Measurements from ENCODE around the gene RGS19. TPM values are rescaled to one million over a fixed set of nuclear protein-coding genes. Genes with fewer than 3 reads are reported as not detected.
A peak's percentile ranks its signal among the peaks of the same experiment; 100 is the strongest.

The RGS19 gene
- polyA plus RNA-seq, 3 donors from 2014 or later: 124 to 171 (median 132) TPM

DNA sequence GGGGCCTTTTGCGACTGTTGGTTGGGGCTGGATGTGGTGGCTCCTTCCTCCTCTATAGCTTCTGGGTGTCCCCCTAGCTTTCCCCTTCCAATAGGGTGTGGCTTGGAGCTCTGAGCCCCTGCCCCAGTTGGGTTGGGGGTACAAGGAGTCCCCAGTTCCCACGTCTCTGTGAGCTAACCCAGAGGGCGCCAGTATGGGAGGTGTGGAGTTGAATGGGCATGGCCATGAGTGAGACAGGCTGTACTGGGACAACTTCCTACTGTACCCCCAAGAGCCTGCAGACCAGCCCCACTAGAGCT, 42.2 kb downstream of the RGS19 start:
- H3K4me1 Mint-ChIP-seq: peaks cover 0 to 12% of the 10 kb centered on the region in 2 donors

DNA sequence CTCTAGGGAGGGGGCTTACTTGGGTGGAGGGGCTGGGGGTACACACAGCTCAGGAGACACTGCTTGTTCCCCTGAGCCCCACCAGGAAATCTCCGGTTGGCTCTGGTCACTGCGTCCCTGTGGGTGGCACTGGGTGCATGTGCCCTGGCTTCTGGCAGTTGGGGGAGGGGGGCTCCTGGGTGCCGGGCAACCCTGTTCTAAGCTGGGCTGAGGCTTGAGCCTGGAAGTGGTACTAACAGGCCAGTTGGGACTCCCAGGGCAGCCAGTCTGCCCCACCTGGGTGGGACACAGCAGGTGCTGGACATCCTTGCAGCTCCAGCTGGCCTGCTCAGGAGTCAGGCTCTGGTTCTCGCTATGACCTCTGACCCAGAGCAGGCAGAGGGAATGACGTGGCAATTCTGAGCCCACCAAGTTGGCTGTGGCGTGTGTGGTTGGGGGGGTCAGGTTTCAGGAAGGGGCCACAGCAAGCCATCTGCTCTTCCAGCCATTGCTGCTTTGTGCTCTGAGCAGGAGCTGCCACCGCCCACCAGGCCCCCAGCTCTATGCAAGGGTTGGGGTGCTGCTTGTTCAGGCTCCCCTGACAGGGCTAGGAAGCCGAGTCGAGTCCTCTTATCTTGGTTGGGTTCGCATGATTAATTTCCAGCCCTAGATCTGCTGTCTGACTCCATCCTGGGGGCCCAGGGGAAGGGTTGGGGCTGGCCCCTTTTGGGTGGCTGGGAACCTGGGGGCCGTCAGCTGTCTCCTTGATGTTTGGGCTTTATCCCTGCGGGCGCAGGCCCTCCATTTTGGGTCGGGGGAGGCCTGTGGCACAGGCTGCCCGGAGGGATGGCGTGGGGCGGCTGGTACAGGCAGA, 42.7 kb downstream of the RGS19 start:
- peaks cover 0 to 8% of the 10 kb centered on the region in 2 donors for H3K4me1 Mint-ChIP-seq
- H3K27me3 Mint-ChIP-seq (ENCODE audit: low read depth in 3 of 3): peaks cover 3 to 7% (median 5%) of the 10 kb centered on the region in 3 donors
- H3K9me3 Mint-ChIP-seq: no peaks in the 10 kb centered on the region
- H3K27ac Mint-ChIP-seq: no peak overlapping the region
- peaks cover 0 to 3% (median 0%) of the 10 kb centered on the region in 3 donors for H3K36me3 Mint-ChIP-seq
- H3K4me3 Mint-ChIP-seq: no peak overlapping the region
- DNase-seq: no peak

More for the DNA sequence above, 42.2 kb downstream of the RGS19 start:
- no peak overlapping the region for H3K27ac Mint-ChIP-seq
- H3K4me3 Mint-ChIP-seq: no peak overlapping the region
- DNase-seq: no peak
- peaks cover 0 to 3% (median 0%) of the 10 kb centered on the region in 3 donors for H3K36me3 Mint-ChIP-seq
- H3K27me3 Mint-ChIP-seq (ENCODE audit: low read depth in 3 of 3): peaks cover 3 to 7% (median 6%) of the 10 kb centered on the region in 3 donors
- H3K9me3 Mint-ChIP-seq: no peaks in the 10 kb centered on the region

DNA sequence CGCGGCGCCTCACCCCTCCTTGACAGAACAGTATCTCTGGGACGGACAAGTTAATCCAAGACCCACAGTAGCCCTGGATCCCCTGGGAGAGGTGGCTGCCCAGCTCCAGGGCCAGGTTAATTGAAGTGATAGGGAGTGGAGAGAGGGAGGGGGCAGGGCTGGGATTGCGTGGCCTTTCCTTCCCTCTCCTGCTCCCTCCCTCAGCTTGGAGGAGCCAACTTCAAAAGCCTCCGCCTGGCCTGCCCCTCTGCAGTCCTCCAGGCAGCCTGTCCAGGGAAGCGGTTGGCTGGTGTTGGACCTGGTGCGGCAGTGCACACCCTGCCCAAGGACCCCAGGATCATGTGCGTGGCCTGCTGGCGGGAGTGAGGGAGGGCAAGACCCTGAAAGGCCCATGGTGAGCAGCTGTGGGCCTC, 43.4 kb downstream of the RGS19 start, which contains the start of gene C20orf204:
Gene C20orf204 (plus strand): TSS at position 250 of the 413 bp plus-strand sequence. CDS start 142 bp downstream, at position 392.
- peaks cover 0 to 5% of the 10 kb centered on the region in 2 donors for H3K4me1 Mint-ChIP-seq
- H3K27ac Mint-ChIP-seq: no peak within 1 kb of the TSS
- H3K36me3 Mint-ChIP-seq: peaks cover 0 to 3% (median 0%) of the 10 kb centered on the region in 3 donors
- H3K4me3 Mint-ChIP-seq: peak within 1 kb of the TSS in 2 of 5 donors; percentile 33 to 61
- DNase-seq: no peak
- no peaks in the 10 kb centered on the region for H3K9me3 Mint-ChIP-seq
- H3K27me3 Mint-ChIP-seq (ENCODE audit: low read depth in 3 of 3): peaks cover 3 to 5% (median 5%) of the 10 kb centered on the region in 3 donors

DNA sequence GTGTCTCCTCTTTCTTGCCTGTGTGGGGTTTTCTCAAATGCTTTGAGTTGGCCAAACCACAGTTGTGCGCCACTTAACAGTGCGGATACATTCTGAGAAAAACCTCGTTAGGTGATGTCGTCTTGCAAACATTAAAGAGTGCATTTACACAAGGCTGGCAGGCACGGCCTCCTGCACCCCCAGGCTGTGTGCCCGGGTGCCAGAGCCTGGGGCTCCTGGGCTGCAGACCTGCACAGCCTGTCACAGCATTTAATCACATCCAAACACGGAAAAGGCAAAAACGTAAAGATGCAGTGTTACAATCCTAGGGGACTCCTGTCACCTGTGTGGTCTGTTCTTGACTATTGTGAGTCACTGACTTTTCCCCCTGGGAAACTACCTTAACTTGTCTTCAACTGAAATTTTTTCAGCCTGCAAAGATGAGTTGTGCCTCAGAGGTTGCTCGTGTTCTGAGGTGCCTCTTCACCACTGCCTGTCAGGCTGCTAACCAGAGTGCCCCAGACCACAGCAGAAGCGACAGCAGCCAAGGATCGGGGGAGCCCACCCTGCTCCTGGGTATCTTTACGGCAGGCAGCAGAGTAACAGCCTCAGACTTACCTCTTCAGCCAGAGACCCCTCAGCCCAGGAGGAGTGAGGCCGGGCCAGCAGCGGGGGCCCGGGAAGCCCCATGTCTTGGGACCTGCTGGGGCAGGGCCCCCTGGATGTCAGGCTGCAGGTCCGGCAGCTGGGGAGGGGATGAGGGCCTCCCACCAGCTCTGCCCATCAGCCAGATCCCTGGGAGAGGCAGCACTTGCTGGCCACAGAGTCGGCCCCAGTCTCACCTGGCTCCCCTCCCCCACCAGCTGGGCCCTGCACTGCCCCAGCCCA, 44.0 kb downstream of the RGS19 start:
- H3K4me3 Mint-ChIP-seq: peak overlapping the region in 2 of 5 donors; percentile 33 to 61
- peaks cover 0 to 4% of the 10 kb centered on the region in 2 donors for H3K4me1 Mint-ChIP-seq
- no peak for DNase-seq
- peaks cover 0 to 7% (median 0%) of the 10 kb centered on the region in 3 donors for H3K36me3 Mint-ChIP-seq
- H3K27me3 Mint-ChIP-seq (ENCODE audit: low read depth in 3 of 3): peaks cover 3 to 5% (median 5%) of the 10 kb centered on the region in 3 donors
- H3K27ac Mint-ChIP-seq: no peak overlapping the region
- no peaks in the 10 kb centered on the region for H3K9me3 Mint-ChIP-seq

DNA sequence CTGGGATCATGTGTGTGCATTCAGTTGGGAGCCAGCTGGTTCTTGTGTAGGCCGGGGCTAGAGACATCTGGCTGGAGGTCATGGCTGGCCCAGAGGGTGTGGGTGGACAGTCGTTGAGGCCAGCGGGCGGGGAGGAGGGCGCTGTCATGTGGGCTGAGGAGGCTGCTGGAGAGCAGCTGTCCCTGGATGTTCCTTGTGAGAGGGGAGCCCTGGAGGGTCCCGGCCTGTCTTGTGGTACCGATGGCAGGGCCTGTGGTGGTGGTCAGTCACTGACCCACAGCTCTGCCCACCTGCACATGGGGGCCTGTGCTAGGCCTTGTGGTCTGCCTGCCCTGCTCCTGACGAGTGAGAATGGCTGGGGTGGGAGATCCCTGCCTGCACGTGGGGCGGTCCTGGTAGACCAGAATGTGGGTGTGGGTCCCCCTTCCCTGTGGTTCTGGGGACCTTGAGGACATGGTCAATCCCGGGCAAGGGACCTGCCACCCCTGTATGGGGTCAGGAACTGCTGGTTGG, 45.3 kb downstream of the RGS19 start:
- DNase-seq: no peak
- Mint-ChIP-seq H3K4me3 (no peak overlapping the region), H3K27ac (peak overlapping the region in 1 of 6 donors; percentile 48), H3K36me3 (peaks cover 0 to 7% (median 0%) of the 10 kb centered on the region in 3 donors), H3K4me1 (peaks cover 0 to 4% of the 10 kb centered on the region in 2 donors), H3K27me3 (ENCODE audit: low read depth in 3 of 3) (peaks cover 1 to 5% (median 2%) of the 10 kb centered on the region in 3 donors), H3K9me3 (no peaks in the 10 kb centered on the region)

DNA sequence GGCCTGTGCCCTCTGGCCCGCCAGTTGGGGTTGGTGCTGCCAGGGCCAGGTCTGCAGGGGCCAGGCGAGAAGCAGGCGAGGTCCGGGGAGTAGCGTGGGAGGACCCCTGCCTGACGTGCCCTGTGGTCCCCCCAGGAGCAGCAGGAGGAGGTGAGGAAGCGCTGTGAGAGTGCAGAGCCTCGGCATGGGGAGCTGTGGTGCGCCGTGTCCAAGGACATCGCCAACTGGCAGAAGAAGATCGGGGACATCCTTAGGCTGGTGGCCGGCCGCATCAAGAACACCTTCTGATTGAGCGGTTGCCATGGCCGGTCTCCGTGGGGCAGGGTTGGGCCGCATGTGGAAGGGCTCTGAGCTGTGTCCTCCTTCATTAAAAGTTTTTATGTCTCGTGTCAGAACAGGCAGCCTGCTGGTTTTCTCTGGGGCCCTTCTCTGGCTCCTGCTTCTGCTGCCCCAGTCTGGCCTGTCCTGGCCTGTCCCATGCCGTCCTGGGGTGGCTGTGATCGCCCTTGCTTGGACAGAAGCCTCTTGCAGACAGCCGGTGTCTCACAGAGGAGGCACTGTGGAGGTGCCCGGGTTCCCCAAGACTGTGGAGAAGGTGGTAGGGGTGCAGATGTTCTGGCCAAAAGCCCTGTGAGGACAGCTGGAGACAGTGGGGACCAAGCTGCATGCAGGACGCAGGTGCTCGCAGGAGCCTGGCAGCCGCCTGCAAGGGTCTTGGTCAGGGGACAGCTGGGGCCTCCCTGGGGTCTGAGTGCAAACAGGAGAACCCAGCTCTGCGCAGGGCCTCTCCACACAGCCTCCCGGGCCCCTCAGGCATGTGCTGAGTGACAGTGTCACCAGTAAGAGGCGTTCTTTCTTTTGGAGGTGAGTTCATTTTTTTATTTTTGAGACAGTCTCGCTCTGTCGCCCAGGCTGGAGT, 46.4 kb downstream of the RGS19 start:
- Mint-ChIP-seq H3K9me3 (no peaks in the 10 kb centered on the region), H3K36me3 (peaks cover 0 to 11% (median under 1%) of the 10 kb centered on the region in 3 donors), H3K4me1 (peaks cover 0 to 4% of the 10 kb centered on the region in 2 donors), H3K27me3 (ENCODE audit: low read depth in 3 of 3) (peaks cover 1 to 5% (median 2%) of the 10 kb centered on the region in 3 donors), H3K27ac (no peak overlapping the region), H3K4me3 (no peak overlapping the region)
- DNase-seq: no peak

DNA sequence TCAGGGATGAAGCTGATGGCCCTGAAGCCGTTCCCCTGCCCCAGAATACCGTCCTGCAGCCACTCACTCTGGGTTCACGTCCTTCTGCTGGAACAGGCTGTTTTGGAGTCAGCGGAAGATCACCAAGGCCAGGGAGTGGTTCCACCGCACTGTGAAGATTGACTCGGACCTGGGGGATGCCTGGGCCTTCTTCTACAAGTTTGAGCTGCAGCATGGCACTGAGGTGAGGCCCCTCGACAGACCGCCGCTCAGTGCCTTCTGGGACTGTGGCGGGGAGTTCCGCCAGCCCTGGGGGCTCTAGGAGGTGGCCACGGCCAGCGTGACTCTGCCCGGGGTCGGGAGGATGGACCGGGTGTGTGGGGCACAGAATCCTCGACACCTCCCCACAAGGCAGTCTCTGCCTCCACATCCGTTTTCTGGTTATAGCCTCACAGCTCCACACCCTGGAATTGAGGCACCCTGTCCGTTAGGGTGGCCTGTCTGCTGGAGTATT, 47.5 kb downstream of the RGS19 start:
- DNase-seq: no peak
- Mint-ChIP-seq H3K27ac (no peak overlapping the region), H3K9me3 (no peaks in the 10 kb centered on the region)

DNA sequence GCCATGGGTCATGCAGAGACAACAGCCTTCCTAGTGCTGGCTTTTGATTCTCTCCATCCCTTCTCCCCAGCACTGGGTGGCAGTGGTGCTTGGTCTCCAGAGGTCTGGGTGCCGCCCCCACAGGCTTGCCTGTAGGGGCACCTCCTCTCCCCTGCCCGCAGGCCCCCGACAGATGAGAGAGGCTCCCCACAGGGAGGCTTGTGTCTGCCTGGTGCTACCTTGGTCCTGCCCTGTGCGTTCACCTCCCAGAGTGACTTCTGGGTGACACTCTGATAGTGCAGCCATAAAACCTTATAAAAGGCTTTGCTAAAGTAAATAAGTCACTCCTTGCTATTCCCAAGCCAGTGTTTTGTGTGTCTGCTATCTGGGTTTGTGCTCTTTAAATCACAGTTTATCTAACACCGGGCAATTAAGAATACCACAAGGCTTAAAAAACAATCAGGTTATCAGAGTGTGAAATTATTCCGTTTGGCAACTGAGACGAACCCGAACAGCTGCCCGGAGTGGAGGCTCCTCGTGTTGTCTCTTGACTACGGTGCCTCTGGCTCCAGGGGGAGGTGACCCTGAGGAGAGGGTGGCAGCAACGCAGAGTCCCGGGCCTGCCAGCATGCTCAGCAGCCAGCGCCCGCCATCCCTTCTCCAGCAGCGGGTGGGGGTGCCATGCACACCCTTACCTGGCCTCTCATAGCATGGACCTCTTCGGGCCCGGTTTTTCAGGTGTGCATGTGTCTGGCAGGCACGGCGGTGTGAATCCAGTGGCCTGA, 48.8 kb downstream of the RGS19 start:
- Mint-ChIP-seq H3K9me3 (no peaks in the 10 kb centered on the region), H3K4me1 (no peaks in the 10 kb centered on the region), H3K4me3 (no peak overlapping the region), H3K27me3 (ENCODE audit: low read depth in 3 of 3) (peaks cover 0 to 3% (median 2%) of the 10 kb centered on the region in 3 donors), H3K36me3 (peaks cover 0 to 18% (median 5%) of the 10 kb centered on the region in 3 donors), H3K27ac (no peak overlapping the region)
- DNase-seq: no peak

More for the DNA sequence above, 47.5 kb downstream of the RGS19 start:
- Mint-ChIP-seq H3K36me3 (peaks cover 0 to 16% (median 5%) of the 10 kb centered on the region in 3 donors), H3K4me3 (no peak overlapping the region), H3K27me3 (ENCODE audit: low read depth in 3 of 3) (peaks cover 0 to 2% (median 1%) of the 10 kb centered on the region in 3 donors), H3K4me1 (no peaks in the 10 kb centered on the region)

DNA sequence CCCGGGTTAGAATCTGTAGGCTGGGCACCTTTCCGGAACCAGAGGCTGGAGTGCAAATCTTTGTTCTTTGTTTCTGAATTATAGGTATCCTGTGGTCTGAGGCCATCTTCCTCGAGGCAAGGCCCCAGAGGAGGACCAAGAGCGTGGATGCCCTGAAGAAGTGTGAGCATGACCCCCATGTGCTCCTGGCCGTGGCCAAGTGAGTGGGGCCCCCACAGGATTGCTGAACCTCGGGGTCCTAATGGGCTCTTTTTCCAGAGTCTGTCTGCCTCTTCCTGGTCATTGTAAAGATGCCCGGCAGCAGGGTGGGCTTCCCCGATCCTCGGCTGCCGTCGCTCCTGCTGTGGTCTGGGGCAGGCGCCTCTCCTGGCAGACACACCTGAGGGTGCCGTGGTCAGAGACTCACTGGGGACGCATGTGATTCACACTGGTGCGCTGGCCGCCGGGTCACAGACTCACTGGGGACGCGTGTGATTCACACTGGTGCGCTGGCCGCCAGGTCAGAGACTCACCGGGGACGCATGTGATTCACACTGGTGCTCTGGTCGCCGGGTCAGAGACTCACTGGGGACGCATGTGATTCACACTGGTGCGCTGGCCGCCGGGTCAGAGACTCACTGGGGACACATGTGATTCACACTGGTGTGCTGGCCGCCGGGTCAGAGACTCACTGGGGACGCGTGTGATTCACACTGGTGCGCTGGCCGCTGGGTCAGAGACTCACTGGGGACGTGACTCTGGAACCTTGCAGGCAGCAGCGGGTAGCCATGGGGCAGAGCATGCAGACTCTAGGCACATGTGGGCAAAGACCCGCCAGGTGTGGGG, 49.8 kb downstream of the RGS19 start:
- Mint-ChIP-seq H3K4me1 (no peaks in the 10 kb centered on the region), H3K4me3 (no peak overlapping the region), H3K27ac (no peak overlapping the region), H3K27me3 (ENCODE audit: low read depth in 3 of 3) (peaks cover 0 to 2% (median 0%) of the 10 kb centered on the region in 3 donors), H3K36me3 (peaks cover 0 to 18% (median 5%) of the 10 kb centered on the region in 3 donors), H3K9me3 (no peaks in the 10 kb centered on the region)
- DNase-seq: no peak

DNA sequence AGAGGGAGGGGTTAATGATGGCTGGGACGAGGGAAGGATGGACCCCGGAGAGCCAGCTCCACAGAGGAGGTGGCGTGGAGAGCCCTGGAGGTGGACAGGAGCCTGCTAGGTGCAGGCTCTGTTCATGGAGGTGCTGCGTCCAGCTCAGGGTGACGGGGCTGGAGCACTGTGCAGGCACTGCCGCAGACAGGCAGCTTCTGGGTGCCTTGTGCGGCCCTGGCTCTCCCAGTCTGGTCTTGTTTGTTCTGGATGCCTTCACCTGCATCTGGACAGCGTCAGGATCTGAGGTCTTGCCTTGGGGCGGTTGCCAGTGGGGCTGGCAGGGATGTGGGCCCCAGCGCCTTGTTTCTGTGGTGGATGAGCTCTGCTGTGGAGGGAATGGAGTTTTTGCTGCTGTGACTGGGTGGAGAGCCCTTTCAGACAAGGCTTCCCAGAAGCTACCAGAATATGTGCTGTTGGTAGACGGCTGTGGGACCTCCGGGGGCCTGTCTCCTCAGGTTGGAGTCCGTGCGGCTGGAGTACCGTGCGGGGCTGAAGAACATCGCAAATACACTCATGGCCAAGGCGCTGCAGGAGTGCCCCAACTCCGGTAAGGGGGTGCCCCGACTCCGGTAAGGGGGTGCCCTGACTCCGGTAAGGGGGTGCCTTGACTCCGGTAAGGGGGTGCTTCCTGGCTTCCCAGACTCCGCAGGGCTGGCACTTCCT, 51.2 kb downstream of the RGS19 start:
- no peak for DNase-seq
- no peak overlapping the region for H3K4me3 Mint-ChIP-seq
- no peaks in the 10 kb centered on the region for H3K9me3 Mint-ChIP-seq
- H3K36me3 Mint-ChIP-seq: peaks cover 0 to 29% (median 10%) of the 10 kb centered on the region in 3 donors
- H3K27ac Mint-ChIP-seq: no peak overlapping the region
- H3K27me3 Mint-ChIP-seq (ENCODE audit: low read depth in 3 of 3): peaks cover 0 to 2% (median 1%) of the 10 kb centered on the region in 3 donors
- no peaks in the 10 kb centered on the region for H3K4me1 Mint-ChIP-seq

DNA sequence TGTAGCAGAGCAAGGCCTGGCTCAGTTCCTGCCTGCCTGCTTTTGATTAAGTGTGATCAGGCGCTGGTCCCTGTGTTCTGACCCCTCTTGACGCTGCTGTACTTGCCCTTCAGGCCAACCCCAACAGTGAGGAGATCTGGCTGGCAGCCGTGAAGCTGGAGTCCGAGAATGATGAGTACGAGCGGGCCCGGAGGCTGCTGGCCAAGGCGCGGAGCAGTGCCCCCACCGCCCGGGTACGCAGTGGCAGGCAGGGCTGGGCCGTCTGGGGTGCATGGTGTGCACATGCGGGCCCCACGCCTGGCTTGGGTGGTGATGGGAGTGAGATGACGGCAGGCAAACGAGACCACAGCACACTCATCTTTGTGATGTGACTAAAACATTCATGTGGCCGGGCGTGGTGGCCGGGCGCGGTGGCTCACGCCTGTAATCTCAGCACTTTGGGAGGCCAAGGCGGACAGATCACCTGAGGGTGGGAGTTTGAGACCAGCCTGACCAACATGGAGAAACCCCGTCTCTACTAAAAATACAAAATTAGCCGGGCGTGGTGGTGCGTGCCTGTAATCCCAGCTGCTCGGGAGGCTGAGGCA, 53.4 kb downstream of the RGS19 start:
- peaks cover 0 to 2% (median 1%) of the 10 kb centered on the region in 3 donors for H3K27me3 Mint-ChIP-seq (ENCODE audit: low read depth in 3 of 3)
- H3K4me3 Mint-ChIP-seq: no peak overlapping the region
- no peaks in the 10 kb centered on the region for H3K9me3 Mint-ChIP-seq
- H3K36me3 Mint-ChIP-seq: peaks cover 5 to 31% (median 10%) of the 10 kb centered on the region in 3 donors
- H3K27ac Mint-ChIP-seq: no peak overlapping the region
- DNase-seq: no peak
- peaks cover 0 to 2% of the 10 kb centered on the region in 2 donors for H3K4me1 Mint-ChIP-seq
